Liver (tissue), 9 donors: ENCODE data around the gene TMEM116. TPM values are rescaled to one million over a fixed set of nuclear protein-coding genes. Genes with fewer than 3 reads are reported as not detected.
"Not testable (repeated sequence)": the region's sequence is repeated elsewhere in the genome, so short reads cannot be mapped to it uniquely, and the experiment has no call there.

Experiments
- DNase-seq: peaks from one replicate; pipeline ENCODE4 v3.0.0-alpha.2; 2017; ENCODE audit warnings: low spot score
- H3K27ac ChIP-seq, 2 donors: one replicate each; pipeline ENCODE4 v1.7.0; 2013; ENCODE audit warnings: inconsistent platforms in 2 of 2, low read length in 2 of 2, control low read depth in 1 of 2, low read depth in 1 of 2, mild to moderate bottlenecking in 1 of 2
- H3K27me3 ChIP-seq, 4 donors: one replicate each; pipeline versions ENCODE4 v1.6.1 to v1.7.0; 2013; ENCODE audit warnings: low read length in 3 of 4, inconsistent platforms in 1 of 4, mild to moderate bottlenecking in 1 of 4, moderate library complexity in 1 of 4; ENCODE audit not compliant: control insufficient read depth in 4 of 4, insufficient read depth in 4 of 4
- H3K36me3 ChIP-seq, 4 donors: one replicate each; pipeline versions ENCODE4 v1.6.1 to v1.7.0; 2013; ENCODE audit warnings: low read length in 3 of 4, mild to moderate bottlenecking in 3 of 4, low read depth in 1 of 4, moderate library complexity in 1 of 4; ENCODE audit not compliant: control insufficient read depth in 4 of 4, insufficient read depth in 3 of 4
- H3K4me1 ChIP-seq, 4 donors: one replicate each; pipeline versions ENCODE4 v1.6.1 to v1.7.0; 2013; ENCODE audit warnings: low read length in 3 of 4, mild to moderate bottlenecking in 3 of 4, moderate library complexity in 1 of 4; ENCODE audit not compliant: control insufficient read depth in 4 of 4, insufficient read depth in 4 of 4
- H3K4me3 ChIP-seq, 3 donors: one replicate each; pipeline versions ENCODE4 v1.6.1 to v1.7.0; 2013; ENCODE audit warnings: low read length in 3 of 3, control low read depth in 1 of 3, low read depth in 1 of 3, mild to moderate bottlenecking in 1 of 3
- H3K9ac ChIP-seq, 2 donors: one replicate each; pipeline ENCODE4 v1.7.0; 2013; ENCODE audit warnings: low read length in 2 of 2, mild to moderate bottlenecking in 2 of 2, moderate library complexity in 2 of 2, control low read depth in 1 of 2, low read depth in 1 of 2
- H3K9me3 ChIP-seq, 4 donors: one replicate each; pipeline versions ENCODE4 v1.6.1 to v1.7.0; 2013; ENCODE audit warnings: low read length in 3 of 4; ENCODE audit not compliant: control insufficient read depth in 4 of 4
- EGR1 ChIP-seq, 2 donors: IDR thresholded peaks; 2 replicates each; pipeline ENCODE4 v1.6.1; 2016 to 2018; ENCODE audit warnings: antibody characterized with exemption in 2 of 2, low read depth in 2 of 2
- GABPA ChIP-seq, 2 donors: IDR thresholded peaks in 1 of 2; conservative IDR thresholded peaks in 1 of 2; 2 replicates each; pipeline ENCODE4 v1.6.1; 2016; ENCODE audit warnings: antibody characterized with exemption in 2 of 2, mild to moderate bottlenecking in 1 of 2, moderate library complexity in 1 of 2
- HNF4A ChIP-seq, 2 donors: conservative IDR thresholded peaks; 2 replicates each; pipeline ENCODE4 v1.6.1; 2016; ENCODE audit warnings: antibody characterized with exemption in 2 of 2, mild to moderate bottlenecking in 2 of 2
- NR2F2 ChIP-seq: IDR thresholded peaks from 2 replicates; pipeline ENCODE4 v1.6.1; 2016; ENCODE audit warnings: antibody characterized with exemption
- RXRA ChIP-seq, 2 donors: IDR thresholded peaks; 2 replicates each; pipeline ENCODE4 v1.6.1; 2017 to 2018; ENCODE audit warnings: antibody characterized with exemption in 2 of 2, mild to moderate bottlenecking in 1 of 2
- WGBS: extraction: QIAGEN DNeasy Blood & Tissue Kit; methylation state at CpG from one replicate; pipeline ENCODE4 v1.1.7; 2013; 5-methylcytosine and 5-hydroxymethylcytosine counted together
- polyA plus RNA-seq, 2 donors: library from polyadenylated mRNA; stranded (reverse) in 1 of 2; unstranded in 1 of 2; fragments of 200-250 nt in 1 of 2; fragments of >200 nt in 1 of 2; fragmentation: Nextera tagmentation in 1 of 2; extraction: Ambion mirVana in 1 of 2; gene quantifications; one replicate each; pipeline versions ENCODE4 v1.2.1 to v1.2.3, GENCODE V29; 2013 to 2015
- total RNA-seq, 2 donors: library from RNA; depleted of rRNA; stranded (reverse); fragments of >200 nt; gene quantifications; one replicate each; pipeline ENCODE4 v1.2.3, GENCODE V29; 2014
- TF ChIP-seq, protein P1 (sequence below): IDR thresholded peaks from 2 replicates; pipeline ENCODE4 v1.6.1; 2016; ENCODE audit warnings: antibody characterized with exemption
- TF ChIP-seq, protein P2 (sequence below): IDR thresholded peaks from 2 replicates; pipeline ENCODE4 v1.6.1; 2016; ENCODE audit warnings: antibody characterized with exemption, mild to moderate bottlenecking
- TF ChIP-seq, protein P3 (sequence below): fragments of 150-350 bp; IDR thresholded peaks from 2 replicates; pipeline ENCODE4 v1.5.1; 2017; ENCODE audit warnings: improper control_type of control experiment, low read depth, low read length; ENCODE audit not compliant: missing input control
- donor health status: healthy.
- donor health status: healthy.
- donor health status: healthy.
- donor health status: healthy.
- donor health status: healthy.

The TMEM116 gene
- total and polyA plus RNA-seq, 4 donors: 4.9 to 11.6 (median 6.6) TPM

DNA sequence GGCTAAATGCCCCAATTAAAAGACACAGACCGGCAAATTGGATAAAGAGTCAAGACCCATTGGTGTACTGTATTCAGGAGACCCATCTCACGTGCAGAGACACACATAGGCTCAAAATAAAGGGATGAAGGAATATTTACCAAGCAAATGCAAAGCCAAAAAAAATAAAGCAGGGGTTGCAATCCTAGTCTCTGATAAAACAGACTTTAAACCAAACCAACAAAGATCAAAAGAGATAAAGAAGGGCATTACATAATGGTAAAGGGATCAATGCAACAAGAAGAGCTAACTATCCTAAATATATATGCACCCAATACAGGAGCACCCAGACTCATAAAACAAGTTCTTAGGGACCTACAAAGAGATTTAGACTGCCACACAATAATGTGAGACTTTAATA is 53.4 kb downstream of the TMEM116 start:
- H3K9me3 ChIP-seq, H3K9ac ChIP-seq, H3K27ac ChIP-seq, H3K4me3 ChIP-seq, H3K27me3 ChIP-seq, DNase-seq, H3K4me1 ChIP-seq, H3K36me3 ChIP-seq: not testable (repeated sequence)
- 45% methylated on average over 2 of the region's 2 CpGs for WGBS
- TF ChIP-seq HNF4A (conservative IDR thresholded peaks at IDR 0.05): peak; percentile 51 to 54

DNA sequence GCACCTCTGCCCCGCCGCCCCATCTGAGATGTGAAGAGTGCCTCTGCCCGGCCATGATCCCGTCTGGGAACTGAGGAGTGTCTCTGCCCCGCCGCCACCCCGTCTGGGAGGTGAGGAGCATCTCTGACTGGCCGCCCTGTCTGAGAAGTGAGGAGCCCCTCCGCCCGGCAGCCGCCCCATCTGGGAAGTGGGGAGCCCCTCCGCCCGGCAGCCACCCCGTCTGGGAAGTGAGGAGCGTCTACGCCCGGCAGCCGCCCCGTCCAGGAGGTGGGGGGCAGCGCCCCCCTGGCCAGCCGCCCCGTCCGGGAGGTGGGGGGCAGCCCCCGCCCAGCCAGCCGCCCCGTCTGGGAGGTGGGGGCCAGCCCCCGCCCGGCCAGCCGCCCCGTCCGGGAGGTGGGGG is 55.7 kb downstream of the TMEM116 start:
- not testable (repeated sequence) for H3K27me3 ChIP-seq, H3K9me3 ChIP-seq, H3K27ac ChIP-seq, H3K36me3 ChIP-seq, H3K4me3 ChIP-seq, H3K9ac ChIP-seq, H3K4me1 ChIP-seq, DNase-seq
- WGBS: 98% methylated on average over 31 of the region's 31 CpGs

DNA sequence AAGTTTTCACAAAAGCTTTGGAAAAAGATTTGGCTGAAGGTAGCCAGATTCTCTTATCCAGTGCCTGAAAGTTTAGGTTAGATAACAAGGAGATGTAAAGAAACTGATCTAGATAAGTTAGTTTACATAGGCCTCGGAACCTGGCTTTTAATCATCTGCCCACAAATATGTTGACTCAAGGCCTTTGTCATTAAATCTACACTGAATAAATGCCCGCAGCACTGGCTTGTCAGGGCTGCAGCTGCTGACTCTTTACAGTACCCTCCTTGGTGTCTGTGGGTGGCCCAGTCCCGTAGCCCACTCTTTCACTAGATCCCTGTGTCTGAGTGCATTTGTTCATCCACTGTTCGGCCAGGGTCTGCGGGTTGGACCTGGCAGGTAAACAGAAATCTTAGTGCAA is 58.0 kb downstream of the TMEM116 start:
- no peak for DNase-seq
- 84% methylated on average over 5 of the region's 5 CpGs for WGBS

More for the DNA sequence above, 58.0 kb downstream of the TMEM116 start:
- Histone ChIP-seq H3K27ac (no peak overlapping the region), H3K9me3 (peaks cover 0 to 3% (median under 1%) of the 10 kb centered on the region in 4 donors), H3K4me3 (no peak overlapping the region), H3K4me1 (peaks cover 0 to 3% (median 0%) of the 10 kb centered on the region in 4 donors), H3K27me3 (no peaks in the 10 kb centered on the region), H3K36me3 (no peaks in the 10 kb centered on the region), H3K9ac (no peak overlapping the region)
- TF ChIP-seq, protein P1, sequence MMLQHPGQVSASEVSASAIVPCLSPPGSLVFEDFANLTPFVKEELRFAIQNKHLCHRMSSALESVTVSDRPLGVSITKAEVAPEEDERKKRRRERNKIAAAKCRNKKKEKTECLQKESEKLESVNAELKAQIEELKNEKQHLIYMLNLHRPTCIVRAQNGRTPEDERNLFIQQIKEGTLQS: no peak
- TF ChIP-seq GABPA (IDR thresholded peaks at IDR 0.05 in 1 of 2, conservative IDR thresholded peaks at IDR 0.05 in 1 of 2): no peak
- TF ChIP-seq, protein P2, sequence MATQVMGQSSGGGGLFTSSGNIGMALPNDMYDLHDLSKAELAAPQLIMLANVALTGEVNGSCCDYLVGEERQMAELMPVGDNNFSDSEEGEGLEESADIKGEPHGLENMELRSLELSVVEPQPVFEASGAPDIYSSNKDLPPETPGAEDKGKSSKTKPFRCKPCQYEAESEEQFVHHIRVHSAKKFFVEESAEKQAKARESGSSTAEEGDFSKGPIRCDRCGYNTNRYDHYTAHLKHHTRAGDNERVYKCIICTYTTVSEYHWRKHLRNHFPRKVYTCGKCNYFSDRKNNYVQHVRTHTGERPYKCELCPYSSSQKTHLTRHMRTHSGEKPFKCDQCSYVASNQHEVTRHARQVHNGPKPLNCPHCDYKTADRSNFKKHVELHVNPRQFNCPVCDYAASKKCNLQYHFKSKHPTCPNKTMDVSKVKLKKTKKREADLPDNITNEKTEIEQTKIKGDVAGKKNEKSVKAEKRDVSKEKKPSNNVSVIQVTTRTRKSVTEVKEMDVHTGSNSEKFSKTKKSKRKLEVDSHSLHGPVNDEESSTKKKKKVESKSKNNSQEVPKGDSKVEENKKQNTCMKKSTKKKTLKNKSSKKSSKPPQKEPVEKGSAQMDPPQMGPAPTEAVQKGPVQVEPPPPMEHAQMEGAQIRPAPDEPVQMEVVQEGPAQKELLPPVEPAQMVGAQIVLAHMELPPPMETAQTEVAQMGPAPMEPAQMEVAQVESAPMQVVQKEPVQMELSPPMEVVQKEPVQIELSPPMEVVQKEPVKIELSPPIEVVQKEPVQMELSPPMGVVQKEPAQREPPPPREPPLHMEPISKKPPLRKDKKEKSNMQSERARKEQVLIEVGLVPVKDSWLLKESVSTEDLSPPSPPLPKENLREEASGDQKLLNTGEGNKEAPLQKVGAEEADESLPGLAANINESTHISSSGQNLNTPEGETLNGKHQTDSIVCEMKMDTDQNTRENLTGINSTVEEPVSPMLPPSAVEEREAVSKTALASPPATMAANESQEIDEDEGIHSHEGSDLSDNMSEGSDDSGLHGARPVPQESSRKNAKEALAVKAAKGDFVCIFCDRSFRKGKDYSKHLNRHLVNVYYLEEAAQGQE: no peak
- no peak for TF ChIP-seq RXRA (IDR thresholded peaks at IDR 0.05)
- TF ChIP-seq, protein P3, sequence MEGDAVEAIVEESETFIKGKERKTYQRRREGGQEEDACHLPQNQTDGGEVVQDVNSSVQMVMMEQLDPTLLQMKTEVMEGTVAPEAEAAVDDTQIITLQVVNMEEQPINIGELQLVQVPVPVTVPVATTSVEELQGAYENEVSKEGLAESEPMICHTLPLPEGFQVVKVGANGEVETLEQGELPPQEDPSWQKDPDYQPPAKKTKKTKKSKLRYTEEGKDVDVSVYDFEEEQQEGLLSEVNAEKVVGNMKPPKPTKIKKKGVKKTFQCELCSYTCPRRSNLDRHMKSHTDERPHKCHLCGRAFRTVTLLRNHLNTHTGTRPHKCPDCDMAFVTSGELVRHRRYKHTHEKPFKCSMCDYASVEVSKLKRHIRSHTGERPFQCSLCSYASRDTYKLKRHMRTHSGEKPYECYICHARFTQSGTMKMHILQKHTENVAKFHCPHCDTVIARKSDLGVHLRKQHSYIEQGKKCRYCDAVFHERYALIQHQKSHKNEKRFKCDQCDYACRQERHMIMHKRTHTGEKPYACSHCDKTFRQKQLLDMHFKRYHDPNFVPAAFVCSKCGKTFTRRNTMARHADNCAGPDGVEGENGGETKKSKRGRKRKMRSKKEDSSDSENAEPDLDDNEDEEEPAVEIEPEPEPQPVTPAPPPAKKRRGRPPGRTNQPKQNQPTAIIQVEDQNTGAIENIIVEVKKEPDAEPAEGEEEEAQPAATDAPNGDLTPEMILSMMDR: no peak
- no peak for TF ChIP-seq EGR1 (IDR thresholded peaks at IDR 0.05; ENCODE audit: low read depth in 2 of 2)
- TF ChIP-seq NR2F2: no peak
